HG02943 (cell line): ENCODE data around the gene ST3GAL5.

Experiments
- ATAC-seq: cut with Tn5 transposase; IDR thresholded peaks from one replicate; pipeline ENCODE4 v1.9.1; 2021; ENCODE audit warnings: mild to moderate bottlenecking, low read depth, moderate library complexity; ENCODE audit not compliant: unreplicated experiment

Gene ST3GAL5

DNA sequence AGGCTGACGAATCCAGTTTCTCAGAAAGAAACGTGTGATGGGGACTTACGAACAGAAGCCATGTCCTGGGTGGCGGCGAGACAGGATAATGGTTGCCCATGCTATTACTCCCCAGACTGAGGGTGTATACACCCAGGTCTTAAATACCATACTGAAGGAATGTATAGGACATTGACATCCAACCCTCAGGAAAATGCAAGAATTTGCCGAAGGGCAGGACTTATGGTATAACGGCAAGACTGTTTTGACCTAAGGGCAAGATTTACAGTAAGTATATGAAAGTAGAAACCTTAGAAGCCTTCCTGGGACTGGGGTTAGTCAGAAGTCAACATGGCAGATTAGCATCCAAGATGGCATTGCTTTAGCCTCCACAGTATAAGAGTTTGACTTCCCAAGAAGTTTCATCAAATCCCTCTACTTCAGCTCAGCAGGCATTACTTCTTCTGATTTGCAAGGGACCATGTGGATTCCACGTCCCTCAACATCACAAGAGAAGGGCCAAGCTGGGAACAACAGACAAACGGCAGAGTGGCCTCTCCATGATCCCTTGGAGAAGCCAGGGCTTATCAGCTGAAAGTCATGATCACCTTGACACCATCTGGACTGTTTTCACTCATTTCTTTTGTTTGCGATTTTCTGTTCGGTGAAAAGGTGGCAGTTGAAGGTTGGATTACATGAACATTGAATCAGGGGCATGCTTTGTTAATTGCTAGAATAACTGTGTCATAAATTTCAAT lies 21.1 kb downstream of the ST3GAL5 start:
- no peak for ATAC-seq

DNA sequence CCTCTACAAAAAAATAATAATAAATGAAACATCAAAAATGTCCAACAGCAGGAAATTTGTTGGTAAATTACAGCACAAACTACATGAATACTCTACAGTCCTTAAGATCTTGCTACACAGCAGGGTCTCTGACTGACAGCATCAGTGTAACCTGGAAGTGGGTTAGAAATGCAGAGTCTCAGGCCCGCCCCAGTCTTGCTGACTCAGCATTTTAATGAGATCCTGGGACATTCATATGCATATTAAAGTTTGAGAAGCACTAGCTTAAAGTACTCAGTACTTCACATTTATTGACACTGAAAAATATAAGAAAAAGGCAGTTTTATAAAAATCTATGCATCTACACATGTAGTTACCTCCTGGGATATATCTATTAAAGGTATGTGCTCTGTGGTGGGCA lies 21.7 kb downstream of the ST3GAL5 start:
- no peak for ATAC-seq

DNA sequence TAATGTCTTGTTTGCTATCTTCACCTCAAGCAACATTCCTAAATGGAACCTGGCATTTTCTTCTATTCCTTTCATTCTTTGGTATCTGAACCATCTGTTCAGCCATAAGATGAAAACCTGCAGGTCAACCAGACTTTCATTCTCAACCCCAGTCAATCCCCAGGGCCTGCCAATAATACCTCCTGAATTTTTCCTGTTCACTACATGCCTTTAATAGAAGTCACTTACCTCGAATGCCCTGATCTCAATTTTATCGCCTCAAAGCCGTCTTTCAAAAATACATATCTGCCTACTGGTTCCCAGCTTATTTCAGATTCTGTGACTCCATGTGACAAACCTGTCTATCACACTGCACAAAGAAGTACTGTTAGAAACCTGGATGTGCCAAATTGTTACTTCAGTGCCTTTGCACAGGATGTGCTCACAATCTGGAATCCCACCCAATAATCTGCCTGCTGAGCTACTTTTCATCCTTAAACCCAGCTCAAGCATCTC lies 22.6 kb downstream of the ST3GAL5 start:
- no peak for ATAC-seq

DNA sequence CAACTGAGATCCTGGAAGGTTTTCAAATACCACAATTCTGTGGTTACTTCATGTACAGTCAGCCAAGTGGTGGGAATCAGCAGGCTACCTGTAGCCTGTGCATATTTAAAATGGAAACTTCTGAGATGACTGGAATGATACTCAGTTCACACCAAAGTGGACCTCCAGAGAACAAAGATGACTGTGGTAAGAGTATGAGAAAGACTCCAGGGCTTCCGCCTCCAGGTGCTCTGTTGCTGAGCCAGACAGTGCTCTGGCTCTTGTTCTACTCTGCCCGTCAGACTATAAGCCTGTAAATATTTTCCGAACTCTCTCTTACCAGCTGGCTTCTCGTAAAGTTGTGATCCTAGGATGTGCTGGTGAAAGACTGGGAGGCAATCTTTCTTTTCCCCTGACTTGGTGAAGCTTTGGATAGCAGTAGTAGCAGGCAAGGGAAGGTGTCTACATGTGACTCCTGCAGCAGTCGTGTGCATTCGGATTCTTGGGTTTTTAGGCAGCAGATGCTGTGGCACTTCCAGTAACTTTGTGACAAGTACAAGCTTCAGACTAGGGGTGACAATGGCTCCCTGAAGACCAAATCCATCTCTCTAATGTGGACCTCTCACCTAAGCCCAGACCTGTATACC lies 23.1 kb downstream of the ST3GAL5 start:
- ATAC-seq, result no peak

DNA sequence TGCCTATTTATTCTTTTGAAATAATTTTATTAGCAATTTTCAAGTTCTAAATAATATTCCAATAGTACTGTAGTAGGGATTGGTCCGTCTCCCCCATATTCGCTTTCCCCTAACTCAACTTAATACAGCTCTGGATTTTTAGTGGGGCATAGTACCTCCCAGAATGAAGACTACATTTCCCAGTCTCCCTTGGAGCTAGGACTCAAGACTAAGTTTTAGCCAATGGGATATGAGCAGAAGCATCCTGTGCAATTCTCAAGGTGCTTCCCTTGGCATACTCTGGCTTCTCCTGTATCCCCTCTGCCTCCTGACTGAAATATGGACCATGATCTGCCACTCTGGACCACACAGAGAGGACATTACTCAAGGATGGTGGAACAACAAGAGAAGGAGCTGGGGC lies 24.1 kb downstream of the ST3GAL5 start:
- ATAC-seq, result no peak

DNA sequence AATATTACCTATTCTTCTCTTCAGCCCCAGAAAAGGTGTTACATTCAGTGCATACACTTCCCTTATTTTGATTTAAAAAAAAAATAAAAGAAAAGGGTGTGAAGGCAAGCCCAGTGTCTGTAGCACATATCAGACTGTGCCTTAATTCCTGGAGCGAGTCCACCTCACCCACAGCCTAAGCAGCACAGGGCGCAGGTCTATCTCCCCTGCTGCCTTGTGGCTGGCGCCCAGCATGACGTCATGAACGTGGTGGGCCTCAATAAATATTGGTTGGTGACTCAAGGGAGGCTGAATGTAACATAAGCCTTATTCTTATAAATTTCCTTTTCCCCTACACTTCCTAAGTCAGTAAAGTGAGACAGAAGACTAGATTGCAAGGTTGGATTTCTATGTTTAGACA lies 26.4 kb downstream of the ST3GAL5 start:
- ATAC-seq, result no peak

DNA sequence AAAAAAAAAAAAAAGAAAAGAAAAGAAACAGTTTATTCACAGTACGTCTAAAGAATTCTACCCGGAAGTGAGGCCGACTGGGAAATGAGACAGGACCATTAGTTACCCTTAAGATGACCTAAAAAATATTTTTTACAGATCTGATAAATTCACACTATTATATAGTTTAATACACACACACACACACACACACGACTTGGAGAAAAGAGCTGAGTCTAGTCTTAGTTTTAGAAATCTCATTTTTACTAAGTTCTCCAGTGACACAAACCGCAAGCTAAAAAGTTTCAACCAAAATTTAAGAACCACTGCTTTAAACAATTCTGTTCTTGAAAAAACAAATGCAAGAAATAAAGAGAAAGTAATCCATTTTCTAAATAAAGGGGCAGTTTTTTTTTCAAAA lies 27.1 kb downstream of the ST3GAL5 start:
- no peak for ATAC-seq

DNA sequence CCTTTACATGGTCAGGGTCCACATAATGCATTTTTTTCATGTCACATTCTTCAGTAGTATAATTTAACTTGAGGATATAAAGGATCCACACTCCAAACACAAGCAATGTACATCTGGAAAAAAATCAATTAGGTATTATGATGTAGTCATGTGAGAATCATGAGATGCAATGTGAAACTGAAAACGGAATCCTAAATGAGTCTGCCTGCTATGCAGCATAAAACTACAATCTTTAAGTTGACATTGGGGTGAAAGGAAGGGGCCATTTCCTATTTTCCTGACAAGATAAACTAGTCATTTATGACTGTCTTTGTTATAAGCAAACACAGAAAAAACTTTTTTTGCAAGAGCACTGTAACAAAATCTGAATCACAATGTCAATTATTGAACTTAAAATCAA lies 27.6 kb downstream of the ST3GAL5 start:
- ATAC-seq, result no peak

DNA sequence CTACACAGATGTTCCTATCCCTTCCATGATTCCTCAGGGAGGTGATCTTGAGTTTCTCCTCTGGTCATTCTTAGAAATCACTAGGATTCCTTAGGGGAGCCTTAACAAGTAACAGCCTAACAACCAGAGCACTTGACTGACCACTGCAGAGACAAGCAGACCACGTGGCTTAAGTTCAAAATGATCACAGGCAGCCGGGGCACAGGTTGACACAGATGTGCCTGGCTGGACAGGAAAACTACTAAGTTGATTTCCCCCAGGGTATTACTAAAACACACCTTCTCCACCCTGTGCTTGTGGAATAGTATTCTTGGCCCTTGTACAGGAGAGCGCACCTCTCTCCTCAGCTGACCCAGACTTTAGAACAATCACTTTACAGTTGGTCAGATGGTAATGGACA lies 29.9 kb downstream of the ST3GAL5 start:
- no peak for ATAC-seq

DNA sequence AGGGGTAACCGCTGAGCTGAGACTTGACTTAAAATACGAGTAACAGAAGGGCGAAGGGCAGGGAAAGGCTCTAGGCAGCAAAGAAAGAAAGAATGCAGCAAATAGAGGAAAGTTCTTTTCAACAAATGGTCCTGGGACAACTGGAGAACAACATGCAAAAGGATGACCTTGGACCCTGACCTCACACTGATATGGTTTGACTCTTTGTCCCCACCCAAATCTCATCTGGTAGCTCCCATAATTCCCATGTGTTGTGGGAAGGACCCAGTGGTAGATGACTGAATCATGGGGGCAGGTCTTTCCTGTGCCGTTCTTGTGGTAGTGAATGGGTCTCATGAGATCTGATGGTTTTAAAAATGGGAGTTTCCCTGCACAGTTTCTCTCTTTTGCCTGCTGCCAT lies 33.9 kb downstream of the ST3GAL5 start:
- no peak for ATAC-seq

DNA sequence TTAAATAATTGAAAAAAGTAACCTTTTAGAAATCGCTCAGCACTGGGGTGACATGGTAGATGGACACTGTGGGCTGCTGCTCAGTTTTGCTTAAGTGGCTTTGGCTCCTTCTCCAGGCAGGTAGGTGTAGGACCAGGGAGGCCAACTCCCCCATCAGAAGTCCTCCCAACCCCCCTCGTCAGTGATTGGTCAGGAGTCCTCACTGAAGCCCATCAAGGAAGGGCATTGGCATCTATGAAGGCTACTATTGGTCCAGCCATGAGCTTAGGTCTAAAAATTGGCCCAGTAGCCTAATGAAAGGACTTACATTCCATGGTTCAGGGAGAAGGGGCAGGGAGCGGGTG lies 34.7 kb downstream of the ST3GAL5 start:
- peak; percentile 7 for ATAC-seq

DNA sequence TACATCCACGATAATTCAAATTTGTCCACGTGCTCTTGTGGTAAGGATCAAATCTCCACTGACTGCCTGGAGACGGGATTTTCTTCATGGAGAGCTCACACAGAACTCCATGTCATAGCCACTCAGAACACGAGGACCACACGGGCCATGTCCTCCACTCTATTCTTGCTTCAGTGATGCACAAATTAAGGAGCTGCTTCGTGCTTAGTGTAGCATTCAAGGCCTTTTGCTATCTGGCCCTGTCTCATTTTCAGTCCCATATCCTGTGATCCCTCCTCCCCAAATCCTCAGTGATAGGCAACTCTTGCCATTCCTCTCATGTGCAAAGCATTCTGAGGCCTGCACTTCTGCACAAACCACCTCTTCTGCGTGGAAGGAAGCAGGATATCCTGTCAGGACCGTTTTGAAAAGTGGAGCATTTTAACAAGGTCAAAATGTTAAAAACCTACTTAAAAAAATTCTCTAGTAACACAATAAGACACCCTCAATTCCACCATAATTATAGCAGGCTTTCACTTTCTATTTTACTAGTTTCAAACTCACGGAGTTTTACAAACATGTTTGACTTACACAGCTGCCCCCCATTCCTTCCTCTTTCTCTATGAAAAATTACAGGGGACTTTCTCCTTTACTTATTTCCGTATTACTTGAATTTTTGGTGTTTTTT lies 35.2 kb downstream of the ST3GAL5 start:
- ATAC-seq, result peak; percentile 34

DNA sequence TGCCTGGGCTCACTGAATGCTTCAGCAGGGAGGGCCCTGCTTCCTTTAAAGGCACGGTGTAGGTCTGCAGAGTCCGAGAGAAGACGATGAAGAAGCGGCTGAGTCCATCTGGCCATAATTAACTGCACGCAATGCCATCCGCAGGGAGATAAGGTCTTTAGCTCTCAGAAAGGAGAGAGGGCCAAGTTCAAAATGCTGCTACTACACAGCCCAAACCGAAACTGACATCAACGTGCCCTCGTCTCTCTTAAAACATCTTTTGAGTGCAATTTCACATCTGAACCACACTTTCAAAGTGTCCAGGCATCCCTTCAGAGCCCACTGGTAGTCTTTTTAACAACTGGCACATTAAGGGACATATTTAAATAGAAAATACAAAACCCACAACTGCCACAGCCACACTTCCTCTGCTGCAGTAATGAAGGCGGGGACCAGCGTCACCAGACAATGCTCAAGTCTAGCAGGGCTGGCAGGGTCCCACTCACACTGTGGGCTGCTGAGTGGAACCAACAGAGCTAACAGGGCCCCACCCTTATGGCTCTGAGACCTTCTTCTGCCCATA lies 35.8 kb downstream of the ST3GAL5 start:
- ATAC-seq, result peak; percentile 79

DNA sequence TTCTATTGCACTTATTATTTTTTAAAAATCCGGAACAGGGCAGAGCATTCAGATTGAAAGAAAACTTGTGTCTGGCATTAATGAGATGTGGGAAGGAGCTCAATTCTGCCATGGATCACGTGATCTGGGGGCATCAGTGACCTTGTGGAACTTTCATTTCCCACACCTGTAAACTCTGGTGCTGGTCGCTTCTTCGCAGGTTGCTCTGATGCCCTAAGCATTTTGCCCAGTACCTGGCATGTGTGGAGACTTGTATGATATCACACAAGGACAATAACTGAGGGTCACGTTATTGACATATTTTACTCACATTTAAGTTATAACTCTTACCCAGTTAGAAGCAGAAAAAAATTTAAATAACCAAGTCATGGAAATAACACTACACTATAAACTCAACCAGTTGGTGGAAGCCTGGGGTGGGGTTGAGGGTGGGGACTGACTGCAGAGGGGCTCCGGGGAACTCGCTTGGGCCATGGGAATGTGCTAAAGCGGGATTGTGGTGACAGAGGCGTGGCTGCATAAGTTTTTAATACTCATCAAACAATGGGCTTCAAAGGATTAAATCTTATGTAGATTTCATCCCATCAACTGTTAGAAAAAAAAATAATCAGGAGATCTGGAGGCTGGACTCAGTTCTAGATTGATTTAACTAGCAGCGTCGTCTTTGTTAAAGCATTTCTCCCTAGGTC lies 36.5 kb downstream of the ST3GAL5 start:
- no peak for ATAC-seq

DNA sequence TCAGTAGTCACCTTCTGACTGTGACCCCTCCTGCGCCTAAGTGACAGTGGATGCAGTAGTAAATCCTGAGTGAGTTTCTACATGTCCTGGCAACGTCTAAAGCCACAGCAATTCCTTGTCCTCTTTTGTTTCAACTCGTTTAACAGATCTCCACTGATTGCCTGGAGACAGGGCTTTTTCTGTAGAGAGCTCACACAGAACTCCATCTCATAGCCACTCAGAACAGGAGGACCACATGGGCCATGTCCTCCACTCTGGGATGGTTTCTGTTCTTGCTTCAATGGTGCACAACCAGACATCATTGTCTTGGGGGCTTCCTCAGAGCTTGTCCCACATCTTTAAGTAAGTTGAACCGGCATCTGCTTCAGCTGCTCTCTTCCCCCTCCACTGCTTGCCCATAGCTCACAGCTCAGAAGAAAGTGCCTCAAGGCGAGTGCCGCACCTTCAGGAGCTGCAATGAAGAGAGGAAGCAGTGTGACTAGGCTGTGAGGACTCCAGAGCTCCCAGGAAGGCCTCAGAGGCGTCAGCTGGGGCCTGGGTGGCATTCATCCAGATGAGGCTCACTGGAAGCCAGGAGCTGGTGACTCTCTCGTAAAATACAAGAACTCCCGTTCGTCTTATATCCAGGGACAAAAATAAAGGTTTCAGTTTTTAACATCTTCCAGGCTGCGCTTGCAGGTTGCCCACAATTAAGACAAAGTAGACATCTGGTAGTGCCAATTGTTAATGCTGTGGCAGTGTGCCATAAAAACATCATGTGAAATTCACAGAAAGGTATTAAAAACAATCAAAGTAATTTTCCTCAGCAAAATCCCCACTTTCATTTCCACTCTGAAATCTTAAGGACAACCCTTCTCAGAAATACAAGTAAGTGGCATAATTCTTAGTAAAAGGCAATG lies 37.3 kb downstream of the ST3GAL5 start:
- ATAC-seq, result no peak

DNA sequence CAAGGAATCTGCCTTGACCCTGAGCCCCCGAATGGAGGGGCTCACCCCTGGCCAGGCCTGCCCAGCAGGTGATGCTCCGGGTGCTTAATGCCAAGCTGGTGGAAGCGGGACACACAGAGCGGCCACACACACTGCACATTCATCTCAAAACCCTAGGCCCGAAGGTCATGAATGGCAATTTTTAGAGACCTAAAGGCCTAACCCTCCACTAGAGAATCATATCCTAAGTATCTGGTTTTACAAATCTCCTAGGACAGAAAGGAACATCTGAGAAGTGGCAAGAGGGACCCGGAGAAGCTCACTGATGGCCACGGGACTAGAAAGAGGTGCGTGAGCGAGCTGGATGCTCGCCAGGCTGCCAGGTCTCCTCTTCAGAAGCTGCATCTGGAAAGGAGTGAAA lies 38.3 kb downstream of the ST3GAL5 start:
- no peak for ATAC-seq

DNA sequence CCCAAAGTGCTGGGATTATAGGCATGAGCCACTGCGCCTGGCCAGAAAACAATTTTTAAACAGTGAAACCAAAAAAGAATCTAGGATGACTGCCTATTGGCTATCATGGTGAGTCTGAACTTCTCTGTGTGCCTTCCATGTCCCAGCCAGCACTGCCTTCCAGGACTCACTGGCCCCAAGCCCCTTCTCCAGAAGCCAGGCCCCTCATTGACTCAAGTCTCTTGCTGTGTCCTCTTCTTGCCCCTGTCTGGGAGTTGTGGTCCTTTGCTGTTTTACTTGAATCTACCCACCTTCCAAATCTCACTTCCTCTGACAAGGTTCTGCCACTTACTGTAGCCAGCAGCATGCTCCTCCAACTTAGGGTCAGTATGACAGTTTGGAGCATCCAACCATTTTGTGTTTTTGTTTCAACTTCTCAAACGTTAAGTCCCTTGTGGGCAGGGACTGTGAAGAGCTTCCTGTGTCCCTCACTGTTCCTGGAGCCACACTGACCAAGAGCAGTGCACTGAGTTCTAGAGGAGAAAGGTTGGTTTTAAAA lies 41.7 kb downstream of the ST3GAL5 start:
- no peak for ATAC-seq

DNA sequence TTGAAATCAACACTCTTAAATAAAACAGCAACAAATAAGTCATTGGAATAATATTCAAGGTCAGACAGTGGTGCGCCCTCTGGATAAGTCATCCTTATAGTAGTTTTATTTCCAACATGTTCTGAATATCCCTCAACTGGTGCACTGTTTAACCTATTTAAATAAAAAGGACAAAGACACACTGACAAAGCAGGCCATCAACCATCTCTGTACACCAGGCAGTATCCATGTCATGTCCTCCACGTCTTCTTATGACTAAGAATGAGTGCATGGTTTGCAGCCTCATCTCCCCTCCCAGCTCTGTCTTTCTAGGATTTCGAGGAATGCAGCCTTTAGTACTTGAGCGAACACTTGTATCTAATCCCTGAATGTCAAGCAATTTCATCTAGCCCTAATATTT lies 42.4 kb downstream of the ST3GAL5 start:
- no peak for ATAC-seq

DNA sequence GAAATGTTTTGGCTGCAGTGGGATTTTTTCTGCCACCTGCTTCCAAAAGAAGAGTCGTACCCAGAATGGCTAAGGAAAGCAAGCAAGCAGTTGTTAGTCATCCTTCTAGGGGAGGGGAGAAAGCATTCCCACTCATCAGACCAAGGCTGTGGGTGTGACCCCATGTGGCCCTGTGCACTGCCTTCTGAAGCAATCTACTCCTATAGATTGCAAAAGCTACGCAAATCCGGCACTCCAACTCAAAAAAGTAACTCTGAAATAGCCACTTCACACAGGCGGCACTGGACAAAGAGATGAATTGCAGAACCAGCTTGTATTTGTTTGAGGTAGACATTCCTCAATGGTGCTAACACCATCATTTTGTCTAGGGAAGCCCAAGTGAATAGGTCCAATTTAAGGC lies 44.3 kb downstream of the ST3GAL5 start:
- ATAC-seq, result no peak

DNA sequence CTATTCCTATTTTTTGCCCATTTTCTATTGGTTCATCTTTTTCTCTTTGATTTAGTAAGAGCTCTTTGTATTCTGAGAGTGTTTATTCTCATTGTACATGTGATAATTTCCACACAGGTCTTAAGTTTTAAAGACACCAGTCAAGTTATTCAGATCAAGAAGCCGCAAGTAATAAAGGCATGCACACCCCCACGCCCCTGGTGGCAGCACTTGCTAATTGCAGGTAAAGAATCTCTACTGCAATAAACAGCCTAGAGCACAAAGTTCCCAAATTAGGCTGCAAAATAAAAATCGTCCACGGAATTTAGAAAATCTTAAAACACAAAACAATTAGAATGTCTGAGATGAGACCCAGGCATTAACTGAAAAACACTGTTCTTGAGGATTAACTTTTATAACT lies 45.2 kb downstream of the ST3GAL5 start:
- ATAC-seq, result no peak
